Adrenal gland (tissue), 12 donors: ENCODE results near the gene OR2C3. TPM values are rescaled to one million over a fixed set of nuclear protein-coding genes. Genes with fewer than 3 reads are reported as not detected.

ENCODE experiments used
- DNase-seq, 7 donors: peaks; one replicate each; pipeline ENCODE4 v3.0.0-alpha.2; 2019 to 2020
- H3K27ac ChIP-seq, 5 donors: fragments of 200-600 bp; sonication (generic) in 4 of 5; 1 replicate in 3 of 5; 2 replicates in 2 of 5; pipeline versions ENCODE4 v1.5.1 to v1.8.0; 2016 to 2020; ENCODE audit warnings: mild to moderate bottlenecking in 1 of 5
- H3K27me3 ChIP-seq: fragments of 200-600 bp; 2 replicates; pipeline ENCODE4 v1.8.0; 2021
- H3K36me3 ChIP-seq, 2 donors: fragments of 200-600 bp; replicated peaks in 1 of 2; 1 replicate in 1 of 2; 2 replicates in 1 of 2; pipeline versions ENCODE4 v1.5.1 to v1.8.0; 2018 to 2022
- H3K4me1 ChIP-seq, 2 donors: fragments of 200-600 bp; replicated peaks in 1 of 2; 1 replicate in 1 of 2; 2 replicates in 1 of 2; pipeline versions ENCODE4 v1.5.1 to v1.8.0; 2018 to 2021
- H3K4me3 ChIP-seq, 4 donors: fragments of 200-600 bp; sonication (generic) in 3 of 4; one replicate each; pipeline ENCODE4 v1.5.1; 2016 to 2018
- H3K9me3 ChIP-seq, 3 donors: fragments of 200-600 bp; sonication (generic) in 1 of 3; replicated peaks in 1 of 3; 1 replicate in 2 of 3; 2 replicates in 1 of 3; pipeline versions ENCODE4 v1.5.1 to v1.8.0; 2016 to 2021
- POLR2A ChIP-seq, 2 donors: fragments of 450-650 bp; IDR thresholded peaks; one replicate each; pipeline ENCODE4 v1.6.1; 2017; ENCODE audit warnings: antibody characterized with exemption in 2 of 2, mild to moderate bottlenecking in 2 of 2, moderate library complexity in 1 of 2
- WGBS, 4 donors: extraction: QIAGEN DNeasy Blood & Tissue Kit in 2 of 4; methylation state at CpG; one replicate each; pipeline versions ENCODE4 v1.1.5 to v1.1.7; 2013 to 2017; 5-methylcytosine and 5-hydroxymethylcytosine counted together
- intact Hi-C, 2 donors: fragments of 100-400 bp; cut with DNase I; formaldehyde crosslinking; loops; one replicate each; pipeline versions ENCODE4 v1.14.1 to v1.15.0; 2022 to 2023
- polyA plus RNA-seq, 3 donors: library from polyadenylated mRNA; stranded (reverse); fragments of 200-250 nt in 2 of 3; fragments of 350-450 nt in 1 of 3; fragmentation: Illumina TruSeq in 1 of 3; extraction: RNeasy Lipid Tissue Mini Kit (QIAGEN cat#74804) in 1 of 3; gene quantifications; one replicate each; pipeline ENCODE4 v1.2.3, GENCODE V29; 2013 to 2014
- total RNA-seq, 9 donors: library from RNA; depleted of rRNA in 4 of 9; stranded (reverse); fragments of >200 nt in 4 of 9; fragments of 120-200 nt in 1 of 9; fragmentation: NEBNext Ultra II Directional in 1 of 9; extraction: Animal tissue kit (Norgen Biotek cat#: 25700) in 1 of 9; gene quantifications; one replicate each; pipeline versions ENCODE4 v1.1.0 to v1.2.4, GENCODE V29; 2013 to 2023
- TF ChIP-seq, protein P1 (sequence below), 6 experiments: fragments of 450-650 bp in 4 of 6; fragments of 200-600 bp in 2 of 6; sonication (generic) in 1 of 6; IDR thresholded peaks; 1 replicate in 5 of 6; 2 replicates in 1 of 6; pipeline versions ENCODE4 v1.5.1 to v1.8.0; 2016 to 2021; ENCODE audit warnings: antibody characterized with exemption in 6 of 6, mild to moderate bottlenecking in 2 of 6, moderate library complexity in 1 of 6
- donor health status: healthy with polysubstance abuse.
- donor health status: Bipolar disorder and iron deficiency.
- donor health status: DM: yes; HTN: yes; CAD: no.
- donor health status: DM: no; HTN: no; CAD: no.
- donor health status: DM: no; HTN: no; CAD: no.
- donor health status: DM: yes; HTN: yes; CAD: no.

OR2C3 gene
- total and polyA plus RNA-seq, 12 donors: 0.02 to 0.11 TPM; not detected in 10

GRCh38 chr1:247494767-247495166 is 41.5 kb downstream of the OR2C3 start:
- TF ChIP-seq POLR2A (IDR thresholded peaks at IDR 0.05): no peak
- TF ChIP-seq, protein P1, sequence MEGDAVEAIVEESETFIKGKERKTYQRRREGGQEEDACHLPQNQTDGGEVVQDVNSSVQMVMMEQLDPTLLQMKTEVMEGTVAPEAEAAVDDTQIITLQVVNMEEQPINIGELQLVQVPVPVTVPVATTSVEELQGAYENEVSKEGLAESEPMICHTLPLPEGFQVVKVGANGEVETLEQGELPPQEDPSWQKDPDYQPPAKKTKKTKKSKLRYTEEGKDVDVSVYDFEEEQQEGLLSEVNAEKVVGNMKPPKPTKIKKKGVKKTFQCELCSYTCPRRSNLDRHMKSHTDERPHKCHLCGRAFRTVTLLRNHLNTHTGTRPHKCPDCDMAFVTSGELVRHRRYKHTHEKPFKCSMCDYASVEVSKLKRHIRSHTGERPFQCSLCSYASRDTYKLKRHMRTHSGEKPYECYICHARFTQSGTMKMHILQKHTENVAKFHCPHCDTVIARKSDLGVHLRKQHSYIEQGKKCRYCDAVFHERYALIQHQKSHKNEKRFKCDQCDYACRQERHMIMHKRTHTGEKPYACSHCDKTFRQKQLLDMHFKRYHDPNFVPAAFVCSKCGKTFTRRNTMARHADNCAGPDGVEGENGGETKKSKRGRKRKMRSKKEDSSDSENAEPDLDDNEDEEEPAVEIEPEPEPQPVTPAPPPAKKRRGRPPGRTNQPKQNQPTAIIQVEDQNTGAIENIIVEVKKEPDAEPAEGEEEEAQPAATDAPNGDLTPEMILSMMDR (IDR thresholded peaks at IDR 0.05): no peak
- intact Hi-C loops: no loop called here

GRCh38 chr1:247493106-247493505 is 43.1 kb downstream of the OR2C3 start:
- TF ChIP-seq, protein P1 (IDR thresholded peaks at IDR 0.05): no peak
- no peak for TF ChIP-seq POLR2A (IDR thresholded peaks at IDR 0.05)

More at GRCh38 chr1:247494767-247495166, 41.5 kb downstream of the OR2C3 start:
- DNase-seq: no peak
- Histone ChIP-seq H3K4me1 (no peaks in the 10 kb centered on the region), H3K9me3 (no peaks in the 10 kb centered on the region), H3K27ac (no peak overlapping the region), H3K36me3 (no peaks in the 10 kb centered on the region), H3K4me3 (no peak overlapping the region), H3K27me3 (no peaks in the 10 kb centered on the region)
- 9 to 31% (median 26%) methylated on average over 2 of the region's 2 CpGs for WGBS, 4 donors

DNA sequence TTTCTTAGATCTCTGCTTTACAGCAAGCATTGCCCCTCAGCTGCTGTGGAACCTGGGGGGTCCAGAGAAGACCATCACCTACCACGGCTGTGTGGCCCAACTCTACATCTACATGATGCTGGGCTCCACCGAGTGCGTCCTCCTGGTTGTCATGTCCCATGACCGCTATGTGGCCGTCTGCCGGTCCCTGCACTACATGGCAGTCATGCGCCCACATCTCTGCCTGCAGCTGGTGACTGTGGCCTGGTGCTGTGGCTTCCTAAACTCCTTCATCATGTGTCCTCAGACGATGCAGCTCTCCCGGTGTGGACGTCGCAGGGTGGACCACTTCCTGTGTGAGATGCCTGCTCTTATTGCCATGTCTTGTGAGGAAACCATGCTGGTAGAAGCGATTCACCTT is 44.9 kb downstream of the OR2C3 start:
- H3K27ac ChIP-seq: no peak overlapping the region
- intact Hi-C loops: no loop called here
- 82 to 91% (median 89%) methylated on average over 12 of the region's 12 CpGs for WGBS, 4 donors
- no peak for DNase-seq
- H3K4me3 ChIP-seq: no peak overlapping the region
- H3K36me3 ChIP-seq: no peaks in the 10 kb centered on the region
- TF ChIP-seq, protein P1 (IDR thresholded peaks at IDR 0.05): no peak
- no peak for TF ChIP-seq POLR2A (IDR thresholded peaks at IDR 0.05)
- H3K4me1 ChIP-seq: no peaks in the 10 kb centered on the region
- no peaks in the 10 kb centered on the region for H3K27me3 ChIP-seq
- no peaks in the 10 kb centered on the region for H3K9me3 ChIP-seq

More at GRCh38 chr1:247493106-247493505, 43.1 kb downstream of the OR2C3 start:
- H3K27me3 ChIP-seq: no peaks in the 10 kb centered on the region
- DNase-seq: no peak
- no peaks in the 10 kb centered on the region for H3K9me3 ChIP-seq
- intact Hi-C loops: no loop called here
- H3K4me3 ChIP-seq: no peak overlapping the region
- H3K27ac ChIP-seq: no peak overlapping the region
- no peaks in the 10 kb centered on the region for H3K4me1 ChIP-seq
- H3K36me3 ChIP-seq: no peaks in the 10 kb centered on the region
- WGBS, 4 donors: 40 to 60% (median 50%) methylated on average over 1 of the region's 1 CpG

DNA sequence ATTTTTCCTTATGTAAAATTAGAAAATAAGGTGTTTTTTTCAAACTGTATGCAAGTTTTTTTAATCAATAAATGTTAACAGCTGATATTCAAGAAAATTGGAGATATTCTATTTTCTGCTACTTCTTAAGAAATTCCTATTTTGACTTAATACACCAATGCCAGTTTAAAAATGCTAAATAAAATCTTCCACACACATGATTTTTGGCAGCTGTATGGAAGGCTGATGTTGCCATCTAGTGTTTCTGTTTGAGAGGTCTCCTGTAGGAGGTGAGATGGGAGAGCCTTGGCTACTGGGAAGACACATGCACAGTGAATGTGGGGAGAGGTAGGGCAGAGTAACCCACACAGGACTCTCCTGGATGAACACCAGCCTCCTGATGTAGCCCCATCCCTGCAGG is 49.2 kb downstream of the OR2C3 start:
- Histone ChIP-seq H3K27ac (no peak overlapping the region), H3K4me3 (no peak overlapping the region), H3K27me3 (no peaks in the 10 kb centered on the region), H3K36me3 (no peaks in the 10 kb centered on the region), H3K9me3 (no peaks in the 10 kb centered on the region), H3K4me1 (no peaks in the 10 kb centered on the region)
- intact Hi-C loops: loop anchor here in 1 of 2 donors (10.0 kb wide), 1 partner anchor 102 kb away; no protein-coding TSS in a partner anchor
- TF ChIP-seq, protein P1 (IDR thresholded peaks at IDR 0.05): peak in 4 of 6 experiments; percentile 42 to 60 (median 50)
- no peak for TF ChIP-seq POLR2A (IDR thresholded peaks at IDR 0.05)
- peak in 2 of 7 donors; percentile 19 to 21 for DNase-seq
